GM19467 (cell line): ENCODE data around the gene PTPRM.

Source experiments
- ATAC-seq: cut with Tn5 transposase; IDR thresholded peaks from one replicate; pipeline ENCODE4 v1.9.1; 2021; ENCODE audit warnings: mild to moderate bottlenecking, moderate library complexity; ENCODE audit not compliant: unreplicated experiment

Gene PTPRM

DNA sequence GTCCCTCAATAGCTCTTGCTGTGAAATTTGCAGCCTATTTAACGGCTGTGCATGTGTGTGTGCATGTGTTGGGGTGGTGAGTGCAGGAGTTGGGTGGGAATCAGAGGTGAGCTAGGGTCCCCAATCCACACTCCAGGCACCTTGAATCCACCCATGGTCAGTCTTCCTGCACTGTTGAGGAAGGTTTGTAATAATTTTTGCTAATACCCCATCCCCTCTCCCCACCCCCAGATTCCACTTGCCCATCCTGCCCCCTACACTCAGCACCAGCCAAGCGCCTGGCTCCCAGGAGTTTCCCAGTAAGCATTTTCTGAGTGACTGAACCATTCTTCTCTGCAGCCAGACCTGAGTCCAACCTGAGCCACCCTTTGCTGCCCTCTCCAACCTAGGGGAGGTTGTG is 833.7 kb downstream of the PTPRM start:
- no peak for ATAC-seq

- no peak for ATAC-seq
Observed at GRCh38 chr18:8401606-8402005, 834.5 kb downstream of the PTPRM start.

DNA sequence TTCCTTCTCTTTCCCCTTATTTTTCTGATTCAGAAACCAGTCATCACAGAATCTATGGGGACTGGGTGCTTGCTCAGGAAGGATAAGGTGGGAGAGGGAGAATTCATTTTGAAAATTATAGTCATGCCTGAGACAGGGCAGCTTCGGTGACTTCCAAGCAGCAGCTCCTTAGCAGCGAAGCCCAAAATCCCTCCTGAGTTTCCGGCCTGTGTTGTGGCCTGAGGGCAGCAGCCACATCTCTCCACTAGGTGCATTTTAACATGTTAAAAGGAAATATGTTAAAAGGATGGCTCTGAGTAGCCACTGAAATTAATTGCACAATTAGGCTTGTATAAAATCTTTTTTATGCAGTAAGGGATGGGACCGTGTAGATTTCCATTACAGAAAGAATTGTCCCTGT is 835.1 kb downstream of the PTPRM start:
- no peak for ATAC-seq

GRCh38 chr18:8403713-8404112 is 836.6 kb downstream of the PTPRM start:
- ATAC-seq, result no peak

- ATAC-seq, result no peak
Observed at GRCh38 chr18:8406186-8406867, 839.2 kb downstream of the PTPRM start.

GRCh38 chr18:8406868-8407250 is 839.7 kb downstream of the PTPRM start:
- ATAC-seq, result no peak

GRCh38 chr18:8409151-8409550 is 842.0 kb downstream of the PTPRM start:
- ATAC-seq, result no peak

- no peak for ATAC-seq
Observed at GRCh38 chr18:8411492-8411891, 844.4 kb downstream of the PTPRM start.

DNA sequence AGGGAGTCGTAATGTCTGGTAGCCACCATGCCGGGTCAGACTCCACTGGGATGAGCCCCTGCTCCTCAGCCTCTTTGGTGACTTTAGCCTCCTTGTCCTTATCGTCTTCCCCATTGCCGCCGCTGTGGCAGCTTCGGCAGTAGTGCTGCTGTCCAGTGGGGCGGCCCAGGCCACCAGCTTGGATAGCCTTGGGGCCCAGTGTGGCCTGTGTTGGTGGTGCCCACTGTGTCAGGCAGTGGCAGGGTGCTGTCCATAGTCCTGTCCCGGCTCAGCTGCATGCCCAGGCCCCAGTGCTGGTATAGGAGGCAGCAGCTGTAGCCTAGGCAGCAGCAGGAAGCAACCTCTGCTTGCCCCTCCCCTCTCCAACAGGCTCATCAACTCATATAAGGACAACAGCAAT is 845.0 kb downstream of the PTPRM start:
- ATAC-seq, result no peak

DNA sequence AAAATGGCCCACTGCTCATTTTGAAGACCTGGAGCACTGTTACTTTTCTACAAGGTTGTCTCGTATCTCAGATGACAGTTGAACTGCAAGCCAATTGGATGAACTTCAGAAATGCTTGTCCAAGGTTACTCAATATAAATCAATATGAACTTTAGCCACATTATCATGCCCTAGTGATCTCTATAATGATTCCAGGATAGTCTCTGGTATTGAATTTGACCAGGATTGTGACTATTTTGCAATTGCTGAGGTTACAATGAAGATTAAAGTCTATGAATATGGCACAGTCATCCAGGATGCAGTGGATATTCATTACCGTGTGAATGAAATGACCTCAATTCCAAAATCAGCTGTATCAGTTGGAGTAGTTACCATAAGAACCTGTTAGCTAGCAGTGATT is 846.1 kb downstream of the PTPRM start:
- ATAC-seq, result no peak

- no peak for ATAC-seq
Observed at GRCh38 chr18:8413751-8414150, 846.6 kb downstream of the PTPRM start.

GRCh38 chr18:8416212-8417019 is 849.3 kb downstream of the PTPRM start:
- no peak for ATAC-seq

GRCh38 chr18:8422391-8422790 is 855.3 kb downstream of the PTPRM start:
- no peak for ATAC-seq

- ATAC-seq, result no peak
Observed at GRCh38 chr18:8423051-8423557, 856.0 kb downstream of the PTPRM start.

- ATAC-seq, result no peak
Observed at GRCh38 chr18:8424481-8424880, 857.4 kb downstream of the PTPRM start.

DNA sequence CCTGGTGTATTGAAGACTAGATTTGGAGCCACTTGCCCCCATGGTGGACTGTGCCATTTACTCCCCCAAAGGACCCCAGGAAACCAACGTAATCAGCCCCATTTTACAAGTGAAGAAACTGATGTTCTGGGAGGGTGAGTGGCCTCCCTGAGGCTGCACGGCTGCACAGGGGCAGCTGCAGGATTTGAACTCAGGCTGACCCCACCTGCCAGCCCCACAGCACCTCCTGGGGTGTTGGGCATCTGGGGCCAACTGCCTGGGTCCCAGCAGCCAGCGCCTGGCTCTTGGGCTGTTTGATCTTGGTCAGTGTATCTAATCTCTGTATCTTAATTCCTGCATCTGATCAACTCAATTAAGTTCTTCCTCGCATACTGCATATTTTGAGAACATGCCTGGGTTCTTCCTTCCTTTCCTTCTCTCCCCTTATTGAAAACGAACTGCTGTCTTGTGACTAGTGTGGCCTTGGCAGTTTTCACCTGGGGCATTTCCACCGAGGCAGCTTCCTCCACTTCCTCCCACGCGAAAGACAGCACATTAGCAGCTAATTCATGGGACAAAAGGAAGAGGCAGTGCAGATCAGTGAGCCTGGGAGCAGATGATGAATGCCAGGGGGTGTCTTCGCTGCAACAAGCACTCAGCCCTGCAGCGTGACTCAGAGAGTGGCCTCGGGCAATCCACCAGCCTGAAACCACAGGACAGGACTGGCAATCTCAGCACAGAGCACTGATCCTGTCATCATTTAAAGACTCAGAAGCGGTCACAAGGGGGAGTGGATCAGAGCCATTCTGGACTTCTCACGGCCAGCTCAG is 858.0 kb downstream of the PTPRM start:
- ATAC-seq, result no peak

GRCh38 chr18:8426401-8426800 is 859.3 kb downstream of the PTPRM start:
- ATAC-seq, result no peak

DNA sequence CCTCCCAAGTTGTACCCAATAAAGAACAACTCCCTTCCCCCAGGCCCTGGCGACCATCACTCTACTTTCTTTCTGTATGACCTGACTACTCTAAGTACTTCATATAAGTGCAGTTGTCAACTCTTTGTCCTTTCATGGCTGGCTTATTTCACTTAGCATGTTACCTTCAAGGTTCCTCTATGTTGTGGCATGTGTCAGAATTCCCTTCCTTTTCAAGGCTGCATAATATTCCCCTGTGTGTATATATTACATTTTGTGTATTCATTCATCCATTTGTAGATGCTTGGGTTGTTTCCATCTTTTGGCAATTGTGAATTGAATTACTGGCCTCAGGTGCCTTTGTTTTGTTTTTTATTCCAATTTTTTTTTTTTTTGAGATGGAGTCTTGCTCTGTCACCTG is 860.2 kb downstream of the PTPRM start:
- ATAC-seq, result no peak

DNA sequence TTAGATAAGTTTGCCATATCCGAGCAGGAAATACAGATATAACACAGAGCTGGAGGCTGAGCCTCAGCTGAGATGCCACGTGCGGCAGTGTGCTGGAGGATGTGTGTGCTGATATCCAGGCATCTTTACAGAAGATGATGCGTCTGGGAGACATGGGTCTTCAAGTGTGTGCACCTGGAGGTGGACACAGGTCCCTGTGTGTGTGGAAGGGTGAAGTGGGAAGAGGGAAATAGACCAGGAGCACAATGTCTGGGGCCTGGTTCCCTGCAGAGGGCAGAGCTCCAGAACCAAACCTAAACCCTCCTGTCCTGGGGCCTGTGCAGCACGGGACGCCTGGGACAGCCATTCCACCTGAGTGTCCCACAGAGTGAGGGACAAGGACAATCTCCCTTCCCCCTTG is 861.8 kb downstream of the PTPRM start:
- ATAC-seq, result no peak

DNA sequence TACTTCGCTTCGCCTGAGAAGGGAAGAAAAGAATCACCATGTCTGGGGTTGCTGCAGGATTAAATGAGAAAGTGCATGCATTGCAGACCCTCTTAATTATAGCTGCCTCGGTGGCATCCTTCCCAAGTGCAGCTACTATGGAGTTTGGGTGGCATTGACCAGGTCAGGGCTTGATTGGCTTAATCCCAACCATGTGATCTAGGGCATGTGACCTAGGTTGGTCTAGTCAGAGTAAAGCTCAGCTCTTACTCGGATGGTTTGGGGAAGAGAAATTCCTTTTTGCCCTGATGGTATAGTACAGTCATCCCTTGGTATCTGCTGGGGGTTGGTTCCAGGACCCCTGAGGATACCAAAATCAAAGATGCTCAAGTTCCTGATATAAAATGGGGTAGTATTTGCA is 863.9 kb downstream of the PTPRM start:
- no peak for ATAC-seq

GRCh38 chr18:8433323-8433722 is 866.2 kb downstream of the PTPRM start:
- no peak for ATAC-seq

GRCh38 chr18:8433771-8434170 is 866.7 kb downstream of the PTPRM start:
- ATAC-seq, result no peak
